ENCODE measurements around the gene ATG4A.

DNA sequence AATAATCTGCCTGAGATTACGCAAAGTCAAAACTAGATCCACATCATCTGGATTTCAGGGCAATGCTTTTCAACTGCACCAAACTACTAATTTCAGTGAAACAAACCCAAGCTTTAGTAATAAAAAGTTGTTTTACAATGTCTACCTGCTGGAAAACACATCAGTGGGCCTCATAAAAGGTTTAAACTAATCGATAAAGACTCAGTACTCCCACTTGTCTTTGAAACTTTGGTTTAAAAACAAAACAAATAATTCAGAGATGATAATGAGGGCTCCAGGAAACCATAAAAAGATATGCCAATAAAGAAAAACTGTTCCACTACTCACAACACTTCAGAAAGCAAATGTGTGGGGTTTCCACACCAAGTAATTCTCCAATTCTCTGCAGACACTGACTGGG is 10.5 kb upstream of the ATG4A start:
- TF ChIP-seq SUZ12 (IDR thresholded peaks at IDR 0.05; ENCODE audit: extremely low read depth, insufficient read depth, insufficient read length) (no peak), ZNF274 (IDR thresholded peaks at IDR 0.05; ENCODE audit: low read depth, low read length) (no peak)

Measured in NT2/D1 (cell line).